HepG2 (cell line): ENCODE measurements around the gene MFSD11. TPM values are rescaled to one million over a fixed set of nuclear protein-coding genes. Genes with fewer than 3 reads are reported as not detected.
A peak's percentile ranks its signal among the peaks of the same experiment; 100 is the strongest.

Experiments used
- CBX1 ChIP-seq: IDR thresholded peaks from one replicate; pipeline ENCODE4 v1.6.1; 2016; ENCODE audit warnings: antibody characterized with exemption, low read depth
- CHD2 ChIP-seq: IDR thresholded peaks from 2 replicates; pipeline ENCODE4 v1.6.1; 2011; ENCODE audit warnings: low read depth, low read length, improper control_type of control experiment
- GATAD1 ChIP-seq: IDR thresholded peaks from 2 replicates; pipeline ENCODE4 v1.6.1; 2016; ENCODE audit warnings: missing genetic modification reagents, missing compliant biosample characterization
- KDM5A ChIP-seq: fragments of 200-600 bp; sonication (generic); IDR thresholded peaks from 2 replicates; pipeline ENCODE4 v1.7.0; 2018; ENCODE audit warnings: antibody characterized with exemption, mild to moderate bottlenecking, low read length, borderline replicate concordance
- MTF1 ChIP-seq: sonication (generic); formaldehyde crosslinking; IDR thresholded peaks from 2 replicates; pipeline ENCODE4 v1.5.0; 2020; ENCODE audit warnings: missing genetic modification reagents
- NKX3-1 ChIP-seq: sonication (generic); formaldehyde crosslinking; IDR thresholded peaks from 2 replicates; pipeline ENCODE4 v1.5.0; 2020; ENCODE audit warnings: missing genetic modification reagents
- PITX1 ChIP-seq: sonication (generic); formaldehyde crosslinking; IDR thresholded peaks from 2 replicates; pipeline ENCODE4 v1.5.1; 2020; ENCODE audit warnings: mild to moderate bottlenecking, missing genetic modification reagents
- ZBTB20 ChIP-seq: sonication (generic); formaldehyde crosslinking; IDR thresholded peaks from 2 replicates; pipeline ENCODE4 v1.8.1; 2023; ENCODE audit warnings: missing genetic modification reagents, low read depth, mild to moderate bottlenecking, borderline replicate concordance
- ZC3H13 ChIP-seq: sonication (generic); formaldehyde crosslinking; IDR thresholded peaks from 2 replicates; pipeline ENCODE4 v1.8.1; 2023; ENCODE audit warnings: mild to moderate bottlenecking, missing genetic modification reagents, moderate library complexity
- ZNF143 ChIP-seq: sonication (generic); formaldehyde crosslinking; IDR thresholded peaks from 2 replicates; pipeline ENCODE4 v1.4.0; 2020; ENCODE audit warnings: missing genetic modification reagents
- polyA plus RNA-seq, 8 experiments: library from polyadenylated mRNA; depleted of rRNA in 3 of 8; stranded (reverse) in 7 of 8; unstranded in 1 of 8; fragments of >200 nt; fragmentation: Illumina TruSeq in 4 of 8; extraction: Trizol in 4 of 8; gene quantifications; 2 replicates each; pipeline versions ENCODE4 v1.2.1 to v1.2.3, GENCODE V29; 2011 to 2016; ENCODE audit warnings: low read depth in 4 of 8, missing spikeins in 1 of 8, mixed read lengths in 1 of 8; ENCODE audit not compliant: insufficient read depth in 1 of 8
- total RNA-seq, 5 experiments: library from RNA; depleted of rRNA; stranded (reverse); fragments of >200 nt; fragmentation: Illumina TruSeq; extraction: Trizol; gene quantifications; 2 replicates each; pipeline ENCODE4 v1.2.3, GENCODE V29; 2016; ENCODE audit warnings: low read depth in 1 of 5
- TF ChIP-seq, protein P1 (sequence below): sonication (generic); formaldehyde crosslinking; conservative IDR thresholded peaks from 2 replicates; pipeline ENCODE4 v1.4.0; 2020; ENCODE audit warnings: mild to moderate bottlenecking, missing genetic modification reagents, moderate library complexity
- TF ChIP-seq, protein P2 (sequence below): sonication (generic); formaldehyde crosslinking; conservative IDR thresholded peaks from 2 replicates; pipeline ENCODE4 v1.4.0; 2020; ENCODE audit warnings: missing genetic modification reagents
- TF ChIP-seq, protein P3 (sequence below): sonication (generic); formaldehyde crosslinking; IDR thresholded peaks from 2 replicates; pipeline ENCODE4 v1.4.0; 2020; ENCODE audit warnings: missing genetic modification reagents
- TF ChIP-seq, protein P4 (sequence below), 2 experiments: sonication (generic) in 1 of 2; formaldehyde crosslinking in 1 of 2; IDR thresholded peaks; 2 replicates each; pipeline versions ENCODE4 v1.5.1 to v1.6.1; 2011 to 2020; ENCODE audit warnings: borderline replicate concordance in 1 of 2, low read depth in 1 of 2, low read length in 1 of 2, mild to moderate bottlenecking in 1 of 2, missing genetic modification reagents in 1 of 2, moderate library complexity in 1 of 2
- TF ChIP-seq, protein P5 (sequence below): sonication (generic); formaldehyde crosslinking; IDR thresholded peaks from 2 replicates; pipeline ENCODE4 v1.4.0; 2020; ENCODE audit warnings: missing genetic modification reagents, mild to moderate bottlenecking, borderline replicate concordance

MFSD11 gene
- total and polyA plus RNA-seq, 2 of the 13 experiments (the other 11 are each of a cell fraction or from before 2014, with no cell fraction given) = 26.1 to 36.3 TPM

DNA sequence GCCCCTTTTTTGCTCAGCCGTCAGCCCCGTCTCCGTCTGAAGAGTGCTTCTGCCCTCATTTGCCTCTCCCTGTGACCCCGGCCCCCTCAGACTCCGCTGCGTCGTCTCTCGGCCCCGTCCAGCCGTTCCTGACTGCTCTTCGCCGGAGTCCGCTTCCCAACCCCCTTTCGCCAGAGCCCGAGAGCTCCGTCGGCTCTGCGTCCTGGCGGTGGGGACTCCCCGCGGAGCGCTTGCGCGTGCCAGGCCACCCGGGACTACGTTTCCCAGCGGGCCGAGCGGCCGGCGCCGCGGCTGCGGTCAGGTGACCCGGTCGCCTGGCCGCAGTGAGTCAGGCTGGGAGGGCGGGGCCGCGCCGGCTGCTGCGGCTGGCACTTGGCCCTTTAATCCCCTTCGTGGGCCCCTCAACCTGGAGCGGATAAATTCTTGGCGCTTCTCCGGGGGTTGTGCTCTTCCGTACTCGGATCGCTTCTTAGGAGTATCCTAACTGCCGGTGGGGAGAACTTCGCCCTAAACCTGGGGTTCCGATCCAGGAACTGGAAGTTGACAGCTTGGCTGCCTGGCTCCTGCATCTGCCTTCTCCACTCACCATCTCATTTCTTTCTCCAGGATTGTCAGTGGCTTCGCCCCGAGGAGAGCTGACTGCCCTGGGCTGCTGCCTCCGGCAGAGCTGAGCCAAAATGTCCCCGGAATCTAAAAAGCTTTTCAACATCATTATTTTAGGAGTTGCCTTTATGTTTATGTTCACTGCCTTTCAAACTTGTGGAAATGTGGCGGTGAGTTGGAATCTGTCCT is at the start of gene MFSD11 (continued):
- TF ChIP-seq, protein P1, sequence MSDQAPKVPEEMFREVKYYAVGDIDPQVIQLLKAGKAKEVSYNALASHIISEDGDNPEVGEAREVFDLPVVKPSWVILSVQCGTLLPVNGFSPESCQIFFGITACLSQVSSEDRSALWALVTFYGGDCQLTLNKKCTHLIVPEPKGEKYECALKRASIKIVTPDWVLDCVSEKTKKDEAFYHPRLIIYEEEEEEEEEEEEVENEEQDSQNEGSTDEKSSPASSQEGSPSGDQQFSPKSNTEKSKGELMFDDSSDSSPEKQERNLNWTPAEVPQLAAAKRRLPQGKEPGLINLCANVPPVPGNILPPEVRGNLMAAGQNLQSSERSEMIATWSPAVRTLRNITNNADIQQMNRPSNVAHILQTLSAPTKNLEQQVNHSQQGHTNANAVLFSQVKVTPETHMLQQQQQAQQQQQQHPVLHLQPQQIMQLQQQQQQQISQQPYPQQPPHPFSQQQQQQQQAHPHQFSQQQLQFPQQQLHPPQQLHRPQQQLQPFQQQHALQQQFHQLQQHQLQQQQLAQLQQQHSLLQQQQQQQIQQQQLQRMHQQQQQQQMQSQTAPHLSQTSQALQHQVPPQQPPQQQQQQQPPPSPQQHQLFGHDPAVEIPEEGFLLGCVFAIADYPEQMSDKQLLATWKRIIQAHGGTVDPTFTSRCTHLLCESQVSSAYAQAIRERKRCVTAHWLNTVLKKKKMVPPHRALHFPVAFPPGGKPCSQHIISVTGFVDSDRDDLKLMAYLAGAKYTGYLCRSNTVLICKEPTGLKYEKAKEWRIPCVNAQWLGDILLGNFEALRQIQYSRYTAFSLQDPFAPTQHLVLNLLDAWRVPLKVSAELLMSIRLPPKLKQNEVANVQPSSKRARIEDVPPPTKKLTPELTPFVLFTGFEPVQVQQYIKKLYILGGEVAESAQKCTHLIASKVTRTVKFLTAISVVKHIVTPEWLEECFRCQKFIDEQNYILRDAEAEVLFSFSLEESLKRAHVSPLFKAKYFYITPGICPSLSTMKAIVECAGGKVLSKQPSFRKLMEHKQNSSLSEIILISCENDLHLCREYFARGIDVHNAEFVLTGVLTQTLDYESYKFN (CRISPR knock-in tag) = peak; percentile 76; the same call in 1 of the 2 replicates
- TF ChIP-seq, protein P2, sequence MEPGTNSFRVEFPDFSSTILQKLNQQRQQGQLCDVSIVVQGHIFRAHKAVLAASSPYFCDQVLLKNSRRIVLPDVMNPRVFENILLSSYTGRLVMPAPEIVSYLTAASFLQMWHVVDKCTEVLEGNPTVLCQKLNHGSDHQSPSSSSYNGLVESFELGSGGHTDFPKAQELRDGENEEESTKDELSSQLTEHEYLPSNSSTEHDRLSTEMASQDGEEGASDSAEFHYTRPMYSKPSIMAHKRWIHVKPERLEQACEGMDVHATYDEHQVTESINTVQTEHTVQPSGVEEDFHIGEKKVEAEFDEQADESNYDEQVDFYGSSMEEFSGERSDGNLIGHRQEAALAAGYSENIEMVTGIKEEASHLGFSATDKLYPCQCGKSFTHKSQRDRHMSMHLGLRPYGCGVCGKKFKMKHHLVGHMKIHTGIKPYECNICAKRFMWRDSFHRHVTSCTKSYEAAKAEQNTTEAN = peak; percentile 23; the same call in 1 of the 2 replicates
- peak; percentile 35; the same call in 1 of the 2 replicates for TF ChIP-seq ZBTB20
- TF ChIP-seq ZNF143 (CRISPR knock-in tag) = peak; percentile 95
- TF ChIP-seq NKX3-1 (CRISPR knock-in tag) = peak; percentile 57; the same call in 1 of the 2 replicates
- no peak for TF ChIP-seq GATAD1 (CRISPR knock-in tag)
- TF ChIP-seq MTF1 = no peak
- TF ChIP-seq, protein P3, sequence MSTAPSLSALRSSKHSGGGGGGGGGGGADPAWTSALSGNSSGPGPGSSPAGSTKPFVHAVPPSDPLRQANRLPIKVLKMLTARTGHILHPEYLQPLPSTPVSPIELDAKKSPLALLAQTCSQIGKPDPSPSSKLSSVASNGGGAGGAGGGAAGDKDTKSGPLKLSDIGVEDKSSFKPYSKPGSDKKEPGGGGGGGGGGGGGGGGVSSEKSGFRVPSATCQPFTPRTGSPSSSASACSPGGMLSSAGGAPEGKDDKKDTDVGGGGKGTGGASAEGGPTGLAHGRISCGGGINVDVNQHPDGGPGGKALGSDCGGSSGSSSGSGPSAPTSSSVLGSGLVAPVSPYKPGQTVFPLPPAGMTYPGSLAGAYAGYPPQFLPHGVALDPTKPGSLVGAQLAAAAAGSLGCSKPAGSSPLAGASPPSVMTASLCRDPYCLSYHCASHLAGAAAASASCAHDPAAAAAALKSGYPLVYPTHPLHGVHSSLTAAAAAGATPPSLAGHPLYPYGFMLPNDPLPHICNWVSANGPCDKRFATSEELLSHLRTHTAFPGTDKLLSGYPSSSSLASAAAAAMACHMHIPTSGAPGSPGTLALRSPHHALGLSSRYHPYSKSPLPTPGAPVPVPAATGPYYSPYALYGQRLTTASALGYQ = 0 out of 2 replicates have a peak, but pooled peaks have one; percentile 18
- peak; percentile 90; the same call in 1 of the 2 replicates for TF ChIP-seq ZC3H13 (CRISPR knock-in tag)
- TF ChIP-seq, protein P4, sequence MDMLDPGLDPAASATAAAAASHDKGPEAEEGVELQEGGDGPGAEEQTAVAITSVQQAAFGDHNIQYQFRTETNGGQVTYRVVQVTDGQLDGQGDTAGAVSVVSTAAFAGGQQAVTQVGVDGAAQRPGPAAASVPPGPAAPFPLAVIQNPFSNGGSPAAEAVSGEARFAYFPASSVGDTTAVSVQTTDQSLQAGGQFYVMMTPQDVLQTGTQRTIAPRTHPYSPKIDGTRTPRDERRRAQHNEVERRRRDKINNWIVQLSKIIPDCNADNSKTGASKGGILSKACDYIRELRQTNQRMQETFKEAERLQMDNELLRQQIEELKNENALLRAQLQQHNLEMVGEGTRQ (IDR thresholded peaks at IDR 0.05; ENCODE audit: low read depth, low read length) = peak; percentile 88
- TF ChIP-seq, protein P4 (CRISPR knock-in tag; IDR thresholded peaks at IDR 0.05; ENCODE audit: borderline replicate concordance) = peak; percentile 85
- no peak for TF ChIP-seq CBX1
- TF ChIP-seq PITX1 = peak; percentile 66; the same call in 1 of the 2 replicates
- TF ChIP-seq, protein P5, sequence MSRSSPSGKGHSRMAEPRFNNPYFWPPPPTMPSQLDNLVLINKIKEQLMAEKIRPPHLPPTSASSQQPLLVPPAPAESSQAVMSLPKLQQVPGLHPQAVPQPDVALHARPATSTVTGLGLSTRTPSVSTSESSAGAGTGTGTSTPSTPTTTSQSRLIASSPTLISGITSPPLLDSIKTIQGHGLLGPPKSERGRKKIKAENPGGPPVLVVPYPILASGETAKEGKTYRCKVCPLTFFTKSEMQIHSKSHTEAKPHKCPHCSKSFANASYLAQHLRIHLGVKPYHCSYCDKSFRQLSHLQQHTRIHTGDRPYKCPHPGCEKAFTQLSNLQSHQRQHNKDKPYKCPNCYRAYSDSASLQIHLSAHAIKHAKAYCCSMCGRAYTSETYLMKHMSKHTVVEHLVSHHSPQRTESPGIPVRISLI (CRISPR knock-in tag) = peak; percentile 84; the same call in 1 of the 2 replicates
- peak; percentile 42; the same call in 1 of the 2 replicates for TF ChIP-seq CHD2
- peak; percentile 83 for TF ChIP-seq KDM5A
